DND-41 (cell line): ENCODE measurements around the gene TMCO4.

Experiments
- EZH2 ChIP-seq: IDR thresholded peaks from 3 replicates; pipeline ENCODE4 v1.6.1; 2012; ENCODE audit warnings: borderline replicate concordance, low read depth, mild to moderate bottlenecking, moderate library complexity, low read length, inconsistent platforms; ENCODE audit not compliant: severe bottlenecking
- TF ChIP-seq, protein P1 (sequence below): IDR thresholded peaks from 2 replicates; pipeline ENCODE4 v1.5.1; 2012; ENCODE audit warnings: borderline replicate concordance, low read length, moderate library complexity, mild to moderate bottlenecking; ENCODE audit not compliant: poor library complexity, severe bottlenecking; ENCODE audit errors: extremely low read depth

DNA sequence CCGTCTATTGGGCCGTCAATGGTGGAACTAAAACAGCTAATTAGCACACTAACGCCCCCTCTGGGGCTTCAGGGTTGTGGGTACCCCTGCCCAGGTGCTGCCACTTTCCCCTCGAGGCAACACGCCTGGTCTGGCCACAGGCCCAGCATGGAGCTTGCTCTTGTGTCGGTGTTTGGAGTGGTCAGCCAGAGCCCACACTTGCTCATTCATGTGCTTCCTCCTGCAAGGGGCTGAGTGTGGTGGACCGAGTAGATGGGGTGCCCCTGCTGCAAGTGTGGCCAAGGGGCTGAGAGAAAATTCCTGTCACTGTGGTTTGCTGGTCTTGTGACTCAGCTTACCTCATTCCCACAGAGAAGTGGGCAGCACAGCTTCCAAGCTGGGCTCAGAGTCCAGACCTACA is 109.4 kb downstream of the TMCO4 start:
- TF ChIP-seq, protein P1, sequence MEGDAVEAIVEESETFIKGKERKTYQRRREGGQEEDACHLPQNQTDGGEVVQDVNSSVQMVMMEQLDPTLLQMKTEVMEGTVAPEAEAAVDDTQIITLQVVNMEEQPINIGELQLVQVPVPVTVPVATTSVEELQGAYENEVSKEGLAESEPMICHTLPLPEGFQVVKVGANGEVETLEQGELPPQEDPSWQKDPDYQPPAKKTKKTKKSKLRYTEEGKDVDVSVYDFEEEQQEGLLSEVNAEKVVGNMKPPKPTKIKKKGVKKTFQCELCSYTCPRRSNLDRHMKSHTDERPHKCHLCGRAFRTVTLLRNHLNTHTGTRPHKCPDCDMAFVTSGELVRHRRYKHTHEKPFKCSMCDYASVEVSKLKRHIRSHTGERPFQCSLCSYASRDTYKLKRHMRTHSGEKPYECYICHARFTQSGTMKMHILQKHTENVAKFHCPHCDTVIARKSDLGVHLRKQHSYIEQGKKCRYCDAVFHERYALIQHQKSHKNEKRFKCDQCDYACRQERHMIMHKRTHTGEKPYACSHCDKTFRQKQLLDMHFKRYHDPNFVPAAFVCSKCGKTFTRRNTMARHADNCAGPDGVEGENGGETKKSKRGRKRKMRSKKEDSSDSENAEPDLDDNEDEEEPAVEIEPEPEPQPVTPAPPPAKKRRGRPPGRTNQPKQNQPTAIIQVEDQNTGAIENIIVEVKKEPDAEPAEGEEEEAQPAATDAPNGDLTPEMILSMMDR, result no peak
- TF ChIP-seq EZH2, result no peak
